ENCODE data around the gene TLR7. TPM values are rescaled to one million over a fixed set of nuclear protein-coding genes. Genes with fewer than 3 reads are reported as not detected.

Gene TLR7
- total and polyA plus RNA-seq, 10 donors = 2.5 to 9.2 (median 4.8) TPM

GRCh38 chrX:12936947-12937346 is 70.1 kb downstream of the TLR7 start:
- TF ChIP-seq POLR2AphosphoS5 (IDR thresholded peaks at IDR 0.05) (no peak), CTCF (IDR thresholded peaks at IDR 0.05 in 8 of 11, conservative IDR thresholded peaks at IDR 0.05 in 3 of 11) (no peak), POLR2A (IDR thresholded peaks at IDR 0.05) (no peak)
- Histone ChIP-seq H3K27me3 (replicated peaks in 1 of 7) (peaks cover 0 to 9% (median 0%) of the 10 kb centered on the region in 7 donors), H3K9me3 (peaks cover 0 to 9% (median 0%) of the 10 kb centered on the region in 8 donors), H3K36me3 (no peaks in the 10 kb centered on the region), H3K4me3 (no peak overlapping the region), H3K4me1 (no peaks in the 10 kb centered on the region), H3K27ac (no peak overlapping the region)
- intact Hi-C loops (cut with DNase I; ENCODE audit: low total_unique reads) = no loop called here
- 80 to 100% (median 94%) methylated on average over 1 of the region's 1 CpG for WGBS, 5 donors
- DNase-seq = no peak

Other genes starting within 250 kb of the TLR7 start
- gene PRPS2, start 75.7 kb upstream of the TLR7 start, total RNA-seq = 10 to 100 TPM; 18.6 to 34.9 (median 25.6) TPM
- 10 to 100 TPM; 19.9 to 26.0 (median 24.2) TPM for gene PRPS2, start 75.7 kb upstream of the TLR7 start, polyA plus RNA-seq
- 10 to 100 TPM; 19.9 to 76.5 (median 35.7) TPM for gene TLR8, start 39.5 kb downstream of the TLR7 start, total RNA-seq
- 1 to 10 TPM; 1.1 to 3.5 (median 1.5) TPM for gene TLR8, start 39.5 kb downstream of the TLR7 start, polyA plus RNA-seq
- gene TMSB4X, start 108.0 kb downstream of the TLR7 start, total RNA-seq = over 10,000 TPM in 3 of 7 donors, 1,000 to 10,000 TPM in 4; 6,343 to 12,135 (median 6,919) TPM
- gene TMSB4X, start 108.0 kb downstream of the TLR7 start, polyA plus RNA-seq = over 10,000 TPM; 14,844 to 19,174 (median 17,521) TPM
- 10 to 100 TPM in 3 of 7 donors, under 1 TPM in 2, not detected in 2; 0.09 to 56.0 (median 12.3) TPM for gene FAM9C, start 177.5 kb downstream of the TLR7 start, total RNA-seq
- gene FAM9C, start 177.5 kb downstream of the TLR7 start, polyA plus RNA-seq = 10 to 100 TPM in 1 of 3 donors, under 1 TPM in 1, not detected in 1; 0.16 to 10.5 TPM